ENCODE data around the gene MTUS2. TPM values are rescaled to one million over a fixed set of nuclear protein-coding genes. Genes with fewer than 3 reads are reported as not detected.

The MTUS2 gene
- total RNA-seq, 1 donor: 0.36 TPM

DNA sequence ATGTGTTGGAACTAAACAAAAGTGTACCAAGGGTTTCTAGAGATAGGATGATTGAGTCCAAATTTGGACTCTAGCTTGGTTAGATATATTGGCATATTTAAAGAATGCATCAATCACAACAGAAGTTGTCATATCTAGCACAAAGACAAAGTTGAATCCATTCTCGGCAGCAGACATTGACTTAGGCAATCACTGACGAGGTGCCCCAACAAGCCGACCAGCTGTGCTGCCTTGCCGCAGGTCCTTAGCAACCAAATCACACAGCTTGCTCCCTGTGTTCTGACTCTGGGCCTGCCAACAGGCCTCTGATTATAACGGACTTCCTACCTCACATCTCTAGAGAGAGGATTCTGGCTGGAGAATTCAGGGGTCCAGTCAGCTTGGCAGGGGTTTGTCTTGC, 208.7 kb downstream of the MTUS2 start:
- no peak overlapping the region for H3K4me3 ChIP-seq (ENCODE audit: insufficient read depth, low read length)
- H3K4me1 ChIP-seq (ENCODE audit: insufficient read depth, low read length): no peaks in the 10 kb centered on the region
- TF ChIP-seq CTCF (IDR thresholded peaks at IDR 0.05; ENCODE audit: extremely low read depth, low read depth, low read length): no peak
- H4K20me1 ChIP-seq (ENCODE audit: insufficient read depth, low read length): no peaks in the 10 kb centered on the region
- H3K36me3 ChIP-seq (ENCODE audit: insufficient read depth, low read length): no peaks in the 10 kb centered on the region
- no peak for DNase-seq (ENCODE audit: insufficient read length, low spot score, missing footprints)
- H3K4me2 ChIP-seq (ENCODE audit: insufficient read depth, low read length): no peak overlapping the region
- no peaks in the 10 kb centered on the region for H3K79me2 ChIP-seq (ENCODE audit: insufficient read depth, low read length)
- no peak overlapping the region for H3K27ac ChIP-seq (ENCODE audit: low read depth, low read length)
- H3K27me3 ChIP-seq (ENCODE audit: insufficient read depth, low read length): no peaks in the 10 kb centered on the region
- no peak overlapping the region for H2AFZ ChIP-seq (ENCODE audit: low read length)
- H3K9me3 ChIP-seq (ENCODE audit: low read depth, low read length): no peaks in the 10 kb centered on the region

- Histone ChIP-seq H3K4me3 (ENCODE audit: insufficient read depth, low read length) (no peak overlapping the region), H4K20me1 (ENCODE audit: insufficient read depth, low read length) (no peaks in the 10 kb centered on the region), H3K79me2 (ENCODE audit: insufficient read depth, low read length) (no peaks in the 10 kb centered on the region), H3K4me2 (ENCODE audit: insufficient read depth, low read length) (no peak overlapping the region), H3K27me3 (ENCODE audit: insufficient read depth, low read length) (no peaks in the 10 kb centered on the region), H3K27ac (ENCODE audit: low read depth, low read length) (no peak overlapping the region), H3K9me3 (ENCODE audit: low read depth, low read length) (peaks cover 3% of the 10 kb centered on the region), H3K36me3 (ENCODE audit: insufficient read depth, low read length) (no peaks in the 10 kb centered on the region), H2AFZ (ENCODE audit: low read length) (no peak overlapping the region), H3K4me1 (ENCODE audit: insufficient read depth, low read length) (no peaks in the 10 kb centered on the region)
- DNase-seq (ENCODE audit: insufficient read length, low spot score, missing footprints): no peak
- TF ChIP-seq CTCF (IDR thresholded peaks at IDR 0.05; ENCODE audit: extremely low read depth, low read depth, low read length): no peak
These were observed 218.6 kb downstream of the MTUS2 start for GRCh38 chr13:29038700-29039099.

DNA sequence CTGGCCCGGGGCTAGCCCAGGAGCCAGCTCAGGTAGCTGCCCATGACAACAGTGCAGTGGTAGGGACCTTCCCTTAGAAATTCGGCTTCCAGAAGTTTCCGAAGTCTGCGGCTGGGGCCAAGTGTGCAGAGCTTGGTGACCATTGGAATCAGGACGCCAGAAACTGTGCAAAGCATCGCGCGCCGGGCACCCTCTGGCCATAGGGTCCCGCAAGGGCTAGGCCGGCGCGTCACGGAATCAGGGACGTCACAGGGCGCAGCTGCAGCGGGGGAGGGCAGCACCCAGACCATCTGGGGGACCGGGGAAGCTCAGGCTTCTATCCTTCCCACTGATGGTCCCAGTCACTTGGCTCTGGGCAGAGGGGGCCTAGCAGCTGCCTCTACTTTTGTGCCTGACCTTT, 219.1 kb downstream of the MTUS2 start:
- DNase-seq (ENCODE audit: insufficient read length, low spot score, missing footprints): no peak
- no peak for TF ChIP-seq CTCF (IDR thresholded peaks at IDR 0.05; ENCODE audit: extremely low read depth, low read depth, low read length)
- Histone ChIP-seq H3K4me2 (ENCODE audit: insufficient read depth, low read length) (no peak overlapping the region), H3K27me3 (ENCODE audit: insufficient read depth, low read length) (no peaks in the 10 kb centered on the region), H3K27ac (ENCODE audit: low read depth, low read length) (no peak overlapping the region), H4K20me1 (ENCODE audit: insufficient read depth, low read length) (no peaks in the 10 kb centered on the region), H3K4me1 (ENCODE audit: insufficient read depth, low read length) (no peaks in the 10 kb centered on the region), H3K9me3 (ENCODE audit: low read depth, low read length) (peaks cover 3% of the 10 kb centered on the region), H3K4me3 (ENCODE audit: insufficient read depth, low read length) (no peak overlapping the region), H3K36me3 (ENCODE audit: insufficient read depth, low read length) (no peaks in the 10 kb centered on the region), H2AFZ (ENCODE audit: low read length) (no peak overlapping the region), H3K79me2 (ENCODE audit: insufficient read depth, low read length) (no peaks in the 10 kb centered on the region)

DNA sequence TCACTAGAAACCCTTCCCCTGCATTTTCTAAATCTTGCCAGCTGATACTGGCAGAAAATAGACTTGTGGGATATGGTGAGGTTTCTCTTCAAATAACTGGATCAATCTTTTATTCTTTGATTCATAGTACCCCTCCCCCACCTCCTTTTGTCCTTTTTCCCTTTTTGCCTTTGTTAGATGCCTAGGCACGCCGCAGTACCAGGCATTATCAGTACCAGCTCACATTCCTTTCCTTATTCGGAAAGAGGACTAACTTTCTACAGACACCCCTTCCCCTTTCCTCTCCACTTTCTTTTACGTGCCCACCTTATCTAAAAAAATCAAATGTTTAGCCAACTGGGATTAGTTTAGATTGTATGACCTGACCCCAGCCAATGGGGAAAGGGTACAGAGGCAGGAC, 226.4 kb downstream of the MTUS2 start:
- H4K20me1 ChIP-seq (ENCODE audit: insufficient read depth, low read length): no peaks in the 10 kb centered on the region
- no peak overlapping the region for H3K27ac ChIP-seq (ENCODE audit: low read depth, low read length)
- no peak overlapping the region for H2AFZ ChIP-seq (ENCODE audit: low read length)
- no peaks in the 10 kb centered on the region for H3K9me3 ChIP-seq (ENCODE audit: low read depth, low read length)
- no peak overlapping the region for H3K4me2 ChIP-seq (ENCODE audit: insufficient read depth, low read length)
- H3K36me3 ChIP-seq (ENCODE audit: insufficient read depth, low read length): no peaks in the 10 kb centered on the region
- no peaks in the 10 kb centered on the region for H3K4me1 ChIP-seq (ENCODE audit: insufficient read depth, low read length)
- no peak overlapping the region for H3K4me3 ChIP-seq (ENCODE audit: insufficient read depth, low read length)
- no peak for DNase-seq (ENCODE audit: insufficient read length, low spot score, missing footprints)
- no peak for TF ChIP-seq CTCF (IDR thresholded peaks at IDR 0.05; ENCODE audit: extremely low read depth, low read depth, low read length)
- H3K79me2 ChIP-seq (ENCODE audit: insufficient read depth, low read length): no peaks in the 10 kb centered on the region
- H3K27me3 ChIP-seq (ENCODE audit: insufficient read depth, low read length): no peaks in the 10 kb centered on the region

All from osteoblast (primary cell).